Stomach (tissue), 4 donors: ENCODE results near the gene ADGRL3.

Experiments
- CTCF ChIP-seq, 7 experiments: fragments of 450-650 bp in 4 of 7; fragments of 200-600 bp in 3 of 7; sonication (generic) in 3 of 7; IDR thresholded peaks; one replicate each; pipeline ENCODE4 v1.5.1; 2016 to 2019; ENCODE audit warnings: antibody characterized with exemption in 7 of 7, control low read depth in 2 of 7, mild to moderate bottlenecking in 1 of 7
- EP300 ChIP-seq: sonication (generic); formaldehyde crosslinking; IDR thresholded peaks from one replicate; pipeline ENCODE4 v1.6.1; 2017; ENCODE audit warnings: antibody characterized with exemption
- POLR2A ChIP-seq, 4 donors: fragments of 450-650 bp; IDR thresholded peaks; one replicate each; pipeline ENCODE4 v1.6.1; 2016; ENCODE audit warnings: antibody characterized with exemption in 4 of 4, control low read depth in 2 of 4, mild to moderate bottlenecking in 1 of 4, moderate library complexity in 1 of 4
- POLR2AphosphoS5 ChIP-seq, 3 donors: sonication (generic); formaldehyde crosslinking; IDR thresholded peaks; one replicate each; pipeline ENCODE4 v1.6.1; 2016; ENCODE audit warnings: antibody characterized with exemption in 3 of 3

- TF ChIP-seq EP300 (no peak), POLR2A (IDR thresholded peaks at IDR 0.05) (no peak), CTCF (IDR thresholded peaks at IDR 0.05) (no peak), POLR2AphosphoS5 (IDR thresholded peaks at IDR 0.05) (no peak)
Observed at GRCh38 chr4:61785761-61786160, 585.6 kb downstream of the ADGRL3 start.
